Right lobe of liver (tissue), 4 donors: Measurements from ENCODE around the gene CISD2.

Experiments used
- POLR2A ChIP-seq: fragments of 450-650 bp; IDR thresholded peaks from one replicate; pipeline ENCODE4 v1.6.1; 2017; ENCODE audit warnings: antibody characterized with exemption, mild to moderate bottlenecking
- TF ChIP-seq, protein P1 (sequence below), 4 donors: fragments of 200-600 bp in 3 of 4; fragments of 450-650 bp in 1 of 4; IDR thresholded peaks; one replicate each; pipeline versions ENCODE4 v1.5.1 to v1.8.0; 2016 to 2022; ENCODE audit warnings: antibody characterized with exemption in 4 of 4, mild to moderate bottlenecking in 2 of 4
- donor health status: DM: no; HTN: no; CAD: no.
- donor health status: DM: no; HTN: no; CAD: no.
- donor health status: DM: no; HTN: yes; CAD: no.

DNA sequence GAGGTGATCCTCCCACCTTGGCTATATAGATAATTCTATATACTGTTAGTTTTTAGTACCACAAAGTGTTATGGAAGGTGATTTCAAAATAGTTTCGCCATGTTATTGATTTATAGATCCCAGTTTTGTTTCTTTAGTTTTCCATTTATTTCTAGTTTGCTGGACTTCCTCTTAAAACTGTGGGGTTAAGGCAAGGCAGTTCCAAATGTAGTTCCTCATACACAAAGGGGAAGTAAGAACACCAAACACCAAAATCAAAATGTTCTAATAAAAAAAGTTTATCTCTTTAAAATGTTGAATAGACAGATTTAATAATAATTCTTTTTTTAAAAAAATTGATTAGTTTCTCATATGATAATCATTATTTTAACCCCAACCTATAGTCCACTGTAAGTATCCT is 6.8 kb upstream of the CISD2 start:
- TF ChIP-seq POLR2A = no peak
- TF ChIP-seq, protein P1, sequence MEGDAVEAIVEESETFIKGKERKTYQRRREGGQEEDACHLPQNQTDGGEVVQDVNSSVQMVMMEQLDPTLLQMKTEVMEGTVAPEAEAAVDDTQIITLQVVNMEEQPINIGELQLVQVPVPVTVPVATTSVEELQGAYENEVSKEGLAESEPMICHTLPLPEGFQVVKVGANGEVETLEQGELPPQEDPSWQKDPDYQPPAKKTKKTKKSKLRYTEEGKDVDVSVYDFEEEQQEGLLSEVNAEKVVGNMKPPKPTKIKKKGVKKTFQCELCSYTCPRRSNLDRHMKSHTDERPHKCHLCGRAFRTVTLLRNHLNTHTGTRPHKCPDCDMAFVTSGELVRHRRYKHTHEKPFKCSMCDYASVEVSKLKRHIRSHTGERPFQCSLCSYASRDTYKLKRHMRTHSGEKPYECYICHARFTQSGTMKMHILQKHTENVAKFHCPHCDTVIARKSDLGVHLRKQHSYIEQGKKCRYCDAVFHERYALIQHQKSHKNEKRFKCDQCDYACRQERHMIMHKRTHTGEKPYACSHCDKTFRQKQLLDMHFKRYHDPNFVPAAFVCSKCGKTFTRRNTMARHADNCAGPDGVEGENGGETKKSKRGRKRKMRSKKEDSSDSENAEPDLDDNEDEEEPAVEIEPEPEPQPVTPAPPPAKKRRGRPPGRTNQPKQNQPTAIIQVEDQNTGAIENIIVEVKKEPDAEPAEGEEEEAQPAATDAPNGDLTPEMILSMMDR (IDR thresholded peaks at IDR 0.05) = no peak
